ENCODE data around the gene PTPRN. TPM values are rescaled to one million over a fixed set of nuclear protein-coding genes. Genes with fewer than 3 reads are reported as not detected.

Gene PTPRN
- 0.14 TPM for total RNA-seq
- 0.41 TPM for polyA plus RNA-seq
- long read RNA-seq, donor 1, result 0 reads
- long read RNA-seq, donor 2, result 0 reads
- long read RNA-seq, donor 3, result 0 reads
- long read RNA-seq, donor 4, result 0 reads
- long read RNA-seq, donor 5, result 0 reads
- long read RNA-seq, donor 6, result 0 reads
- long read RNA-seq, donor 7, result 0 reads
- long read RNA-seq, donor 8, result 0 reads
- long read RNA-seq, donor 9, result 0 reads
- long read RNA-seq, donor 10, result 0 reads

DNA sequence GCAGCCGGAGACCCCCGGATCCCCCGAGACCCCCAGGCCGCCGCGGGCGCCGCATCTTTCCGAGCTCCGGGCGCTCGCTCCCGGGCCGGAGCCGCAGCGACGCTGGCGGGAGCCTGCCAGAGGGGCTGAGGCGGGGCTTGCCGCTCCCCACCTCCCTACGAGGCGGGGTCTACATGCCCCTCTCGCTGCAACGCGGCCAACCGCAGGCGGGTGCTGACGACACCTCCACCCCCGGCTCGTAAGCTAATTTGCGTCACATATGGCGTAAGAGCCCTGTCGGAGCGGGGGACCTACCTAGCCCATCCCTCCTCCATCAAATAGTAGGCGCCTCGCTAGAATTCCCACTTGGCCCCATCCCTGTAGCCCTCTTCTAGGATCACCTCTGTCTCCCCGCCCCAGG lies at the start of gene PTPRN:
Gene PTPRN (minus strand): TSS at position 124 of the 400 bp plus-strand sequence. CDS start 69 bp downstream, at position 55.
- no peak for DNase-seq (ENCODE audit: low read depth in 6 of 9, low spot score in 9 of 9)
- 10% methylated on average over 37 of the region's 37 CpGs for WGBS
- Histone ChIP-seq H3K27ac (ENCODE audit: low read depth in 1 of 2, low read length in 1 of 2) (no peak within 1 kb of the TSS), H3K36me3 (ENCODE audit: control insufficient read depth in 2 of 2, insufficient read depth in 2 of 2, low read length in 1 of 2) (no peaks in the 10 kb centered on the region), H3K4me1 (ENCODE audit: control insufficient read depth in 2 of 2, insufficient read depth in 2 of 2, low read length in 2 of 2) (no peaks in the 10 kb centered on the region), H3K4me3 (ENCODE audit: low read length in 2 of 2) (no peak within 1 kb of the TSS), H3K9me3 (ENCODE audit: control insufficient read depth in 2 of 2, insufficient read depth in 1 of 2, low read length in 1 of 2) (no peaks in the 10 kb centered on the region), H3K27me3 (ENCODE audit: control insufficient read depth in 2 of 2, insufficient read depth in 1 of 2, low read length in 1 of 2) (peaks cover 27 to 42% of the 10 kb centered on the region in 2 donors)

DNA sequence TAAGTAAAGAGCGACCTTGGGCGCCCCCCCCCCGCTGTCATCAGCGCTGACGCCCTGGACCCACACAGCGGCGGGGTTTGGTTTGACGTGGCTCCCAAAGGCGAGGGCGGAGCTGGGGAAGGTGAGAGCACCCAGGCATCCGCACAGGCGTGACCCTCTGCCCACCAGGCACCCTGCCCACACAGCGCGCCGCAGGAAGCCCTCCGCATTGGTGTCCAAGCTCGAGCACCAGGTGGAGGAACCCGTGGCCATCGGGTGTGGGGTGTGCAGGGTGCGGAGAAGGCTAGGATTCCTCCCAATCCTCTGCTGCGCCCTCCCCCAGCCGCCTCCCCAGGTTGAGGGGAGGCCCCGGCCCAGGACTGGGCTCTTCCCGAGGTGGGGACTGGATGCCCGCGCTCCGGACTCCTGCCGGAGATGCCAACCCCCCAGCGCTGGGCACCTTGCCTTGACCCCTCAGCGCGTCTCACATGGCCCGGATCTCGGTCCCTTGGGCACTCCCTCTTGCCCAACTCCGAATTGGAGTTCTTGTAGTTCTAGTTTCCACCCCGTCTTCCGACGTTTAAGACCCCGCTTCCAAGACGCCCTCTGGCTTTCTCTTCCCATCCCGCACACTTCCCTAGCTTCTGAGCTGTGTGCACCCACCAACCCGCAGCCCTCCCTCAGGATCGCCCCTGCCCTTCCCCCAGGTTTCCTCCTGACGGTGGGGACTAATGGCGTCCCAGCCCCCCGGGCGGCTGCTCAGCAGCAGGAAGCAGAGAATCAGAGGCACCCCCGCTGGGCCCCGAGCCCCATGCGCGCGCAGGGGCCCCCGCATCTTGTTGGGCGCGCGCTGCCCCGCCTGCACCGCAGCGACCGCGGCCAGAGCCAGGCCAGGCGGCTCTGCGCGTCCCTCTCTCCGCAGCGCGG lies 49.2 kb upstream of the PTPRN start:
- Histone ChIP-seq H3K9me3 (ENCODE audit: control insufficient read depth in 2 of 2, insufficient read depth in 1 of 2, low read length in 1 of 2) (no peaks in the 10 kb centered on the region), H3K4me3 (ENCODE audit: low read length in 2 of 2) (no peak overlapping the region), H3K27ac (ENCODE audit: low read depth in 1 of 2, low read length in 1 of 2) (no peak overlapping the region), H3K27me3 (ENCODE audit: control insufficient read depth in 2 of 2, insufficient read depth in 1 of 2, low read length in 1 of 2) (peaks cover 29 to 65% of the 10 kb centered on the region in 2 donors), H3K4me1 (ENCODE audit: control insufficient read depth in 2 of 2, insufficient read depth in 2 of 2, low read length in 2 of 2) (no peaks in the 10 kb centered on the region), H3K36me3 (ENCODE audit: control insufficient read depth in 2 of 2, insufficient read depth in 2 of 2, low read length in 1 of 2) (no peaks in the 10 kb centered on the region)
- no peak for DNase-seq (ENCODE audit: low read depth in 6 of 9, low spot score in 9 of 9)
- WGBS, result 8% methylated on average over 66 of the region's 66 CpGs

DNA sequence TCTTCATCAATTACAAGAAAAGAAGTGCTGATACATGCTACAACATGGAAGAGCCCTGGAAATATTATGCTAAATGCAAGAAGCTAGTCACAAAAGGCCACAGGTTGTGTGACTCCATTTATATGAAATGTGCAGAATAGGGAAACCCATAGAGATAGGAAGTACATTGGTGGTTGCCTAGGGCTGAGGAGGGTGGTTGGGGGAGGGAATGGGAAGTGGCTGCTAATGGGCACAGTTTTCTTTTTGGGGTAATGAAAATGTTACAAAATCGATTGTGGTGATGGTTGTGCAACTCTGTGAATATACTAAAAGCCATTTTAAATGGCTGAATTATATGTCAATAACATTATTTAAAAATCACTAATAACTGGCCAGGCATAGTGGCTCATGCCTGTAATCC lies 47.6 kb upstream of the PTPRN start:
- Histone ChIP-seq H3K9me3 (ENCODE audit: control insufficient read depth in 2 of 2, insufficient read depth in 1 of 2, low read length in 1 of 2) (no peaks in the 10 kb centered on the region), H3K36me3 (ENCODE audit: control insufficient read depth in 2 of 2, insufficient read depth in 2 of 2, low read length in 1 of 2) (no peaks in the 10 kb centered on the region), H3K27ac (ENCODE audit: low read depth in 1 of 2, low read length in 1 of 2) (no peak overlapping the region), H3K27me3 (ENCODE audit: control insufficient read depth in 2 of 2, insufficient read depth in 1 of 2, low read length in 1 of 2) (peaks cover 29 to 78% of the 10 kb centered on the region in 2 donors), H3K4me3 (ENCODE audit: low read length in 2 of 2) (no peak overlapping the region), H3K4me1 (ENCODE audit: control insufficient read depth in 2 of 2, insufficient read depth in 2 of 2, low read length in 2 of 2) (no peaks in the 10 kb centered on the region)
- no peak for DNase-seq (ENCODE audit: low read depth in 6 of 9, low spot score in 9 of 9)
- WGBS, result 33% methylated on average over 1 of the region's 1 CpG

DNA sequence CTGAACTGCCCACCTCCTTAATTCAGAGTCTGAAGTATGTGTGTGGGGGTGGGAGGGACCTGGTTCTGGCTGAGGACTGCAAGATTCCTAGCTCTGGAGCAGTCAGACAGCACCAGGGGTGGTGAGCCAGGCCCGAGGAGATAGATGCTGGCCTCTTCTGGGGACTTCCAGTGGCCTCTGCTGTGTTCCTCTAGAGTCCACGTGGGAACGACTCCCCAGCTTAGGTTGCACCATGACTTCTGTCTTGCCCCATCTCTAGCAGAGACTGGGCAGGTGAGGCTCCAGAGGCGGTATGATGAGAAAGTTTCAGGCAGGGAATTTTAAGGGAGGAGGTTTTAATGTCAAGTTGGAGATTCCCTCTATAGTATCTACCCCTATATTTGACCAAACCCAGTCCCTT lies 45.4 kb upstream of the PTPRN start:
- no peak overlapping the region for H3K4me3 ChIP-seq (ENCODE audit: low read length in 2 of 2)
- H3K27ac ChIP-seq (ENCODE audit: low read depth in 1 of 2, low read length in 1 of 2), result no peak overlapping the region
- 87% methylated on average over 4 of the region's 4 CpGs for WGBS
- H3K4me1 ChIP-seq (ENCODE audit: control insufficient read depth in 2 of 2, insufficient read depth in 2 of 2, low read length in 2 of 2), result no peaks in the 10 kb centered on the region
- H3K36me3 ChIP-seq (ENCODE audit: control insufficient read depth in 2 of 2, insufficient read depth in 2 of 2, low read length in 1 of 2), result no peaks in the 10 kb centered on the region
- peaks cover 30 to 79% of the 10 kb centered on the region in 2 donors for H3K27me3 ChIP-seq (ENCODE audit: control insufficient read depth in 2 of 2, insufficient read depth in 1 of 2, low read length in 1 of 2)
- H3K9me3 ChIP-seq (ENCODE audit: control insufficient read depth in 2 of 2, insufficient read depth in 1 of 2, low read length in 1 of 2), result no peaks in the 10 kb centered on the region
- DNase-seq (ENCODE audit: low read depth in 6 of 9, low spot score in 9 of 9), result no peak

DNA sequence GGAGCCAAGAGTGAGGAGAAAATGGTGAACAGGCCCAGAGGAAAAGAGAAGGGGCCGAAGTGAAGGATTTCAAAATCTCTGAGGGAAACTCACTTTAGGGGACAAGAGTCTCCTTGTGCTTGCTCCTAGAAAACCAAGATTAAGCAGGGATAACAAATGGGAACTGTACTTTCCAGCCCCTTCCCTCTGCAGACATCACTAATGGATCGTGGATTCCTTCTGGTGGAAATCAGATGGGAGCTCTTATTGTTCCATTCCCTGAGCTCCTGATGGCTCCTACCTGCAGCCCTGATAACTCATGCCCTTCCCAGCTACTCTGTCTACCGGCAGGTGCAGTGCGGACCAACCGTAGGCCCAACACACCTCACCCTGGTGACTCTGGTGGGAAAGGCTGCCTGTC lies 43.9 kb upstream of the PTPRN start:
- 85% methylated on average over 5 of the region's 5 CpGs for WGBS
- Histone ChIP-seq H3K36me3 (ENCODE audit: control insufficient read depth in 2 of 2, insufficient read depth in 2 of 2, low read length in 1 of 2) (no peaks in the 10 kb centered on the region), H3K9me3 (ENCODE audit: control insufficient read depth in 2 of 2, insufficient read depth in 1 of 2, low read length in 1 of 2) (no peaks in the 10 kb centered on the region), H3K4me3 (ENCODE audit: low read length in 2 of 2) (no peak overlapping the region), H3K4me1 (ENCODE audit: control insufficient read depth in 2 of 2, insufficient read depth in 2 of 2, low read length in 2 of 2) (no peaks in the 10 kb centered on the region), H3K27me3 (ENCODE audit: control insufficient read depth in 2 of 2, insufficient read depth in 1 of 2, low read length in 1 of 2) (peaks cover 19 to 70% of the 10 kb centered on the region in 2 donors), H3K27ac (ENCODE audit: low read depth in 1 of 2, low read length in 1 of 2) (no peak overlapping the region)
- no peak for DNase-seq (ENCODE audit: low read depth in 6 of 9, low spot score in 9 of 9)

DNA sequence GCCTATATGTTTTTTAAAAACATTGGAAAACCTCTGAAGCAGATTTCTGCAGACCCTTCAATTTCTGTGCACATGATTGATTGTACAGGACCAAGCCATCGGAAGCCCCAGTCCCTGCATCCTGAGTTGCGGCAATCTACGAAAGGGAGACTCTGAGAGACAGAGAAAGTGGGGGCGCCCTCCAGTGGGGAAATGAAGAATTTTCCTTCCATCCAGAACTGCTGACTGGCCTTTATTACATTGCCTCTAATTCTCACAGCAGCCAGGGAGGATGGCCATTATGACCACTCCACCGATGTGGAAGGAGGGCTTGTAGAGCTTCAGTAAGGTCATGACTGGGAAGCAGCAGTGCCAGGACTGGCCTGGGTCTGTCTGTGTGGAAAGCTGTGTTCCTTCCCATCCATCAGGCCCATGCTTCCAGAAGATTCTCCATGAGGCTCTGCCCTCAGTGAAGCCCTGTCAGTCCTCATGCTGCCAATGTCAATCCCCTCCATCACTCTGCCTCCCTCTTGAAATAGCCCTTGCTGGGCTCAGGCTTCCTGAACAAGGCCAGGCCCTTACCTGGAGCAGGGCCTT lies 43.3 kb upstream of the PTPRN start:
- WGBS, result 8% methylated on average over 5 of the region's 5 CpGs
- peaks cover 14 to 64% of the 10 kb centered on the region in 2 donors for H3K27me3 ChIP-seq (ENCODE audit: control insufficient read depth in 2 of 2, insufficient read depth in 1 of 2, low read length in 1 of 2)
- no peaks in the 10 kb centered on the region for H3K36me3 ChIP-seq (ENCODE audit: control insufficient read depth in 2 of 2, insufficient read depth in 2 of 2, low read length in 1 of 2)
- no peaks in the 10 kb centered on the region for H3K9me3 ChIP-seq (ENCODE audit: control insufficient read depth in 2 of 2, insufficient read depth in 1 of 2, low read length in 1 of 2)
- H3K4me3 ChIP-seq (ENCODE audit: low read length in 2 of 2), result no peak overlapping the region
- no peaks in the 10 kb centered on the region for H3K4me1 ChIP-seq (ENCODE audit: control insufficient read depth in 2 of 2, insufficient read depth in 2 of 2, low read length in 2 of 2)
- DNase-seq (ENCODE audit: low read depth in 6 of 9, low spot score in 9 of 9), result peak in 7 of 9 donors; percentile 13 to 69 (median 44)
- no peak overlapping the region for H3K27ac ChIP-seq (ENCODE audit: low read depth in 1 of 2, low read length in 1 of 2)

DNA sequence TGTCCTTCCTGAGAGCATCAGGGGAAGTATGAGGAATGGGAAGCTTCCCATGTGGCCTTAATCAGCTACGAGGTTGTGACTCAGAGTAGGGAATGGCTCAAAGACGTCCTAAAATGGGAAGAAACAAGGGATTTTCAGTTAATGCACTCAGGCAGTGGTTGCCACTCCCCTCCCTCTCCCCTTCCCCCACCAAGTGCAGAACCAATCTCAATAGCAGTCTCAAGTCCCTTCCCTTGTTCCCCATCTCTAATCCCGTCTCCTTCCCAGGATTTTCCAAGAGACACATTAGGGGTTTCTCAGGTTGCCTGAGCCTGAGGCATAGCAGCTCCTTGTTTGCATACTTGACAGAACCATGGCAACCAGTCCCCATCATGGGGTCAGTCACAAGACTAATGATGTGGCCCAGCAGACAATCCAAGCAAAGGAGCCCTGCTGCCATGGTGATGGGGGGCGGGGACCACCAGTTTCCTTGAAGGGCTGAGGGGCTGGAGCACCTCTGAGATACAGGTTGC lies 41.6 kb upstream of the PTPRN start:
- no peaks in the 10 kb centered on the region for H3K4me1 ChIP-seq (ENCODE audit: control insufficient read depth in 2 of 2, insufficient read depth in 2 of 2, low read length in 2 of 2)
- H3K36me3 ChIP-seq (ENCODE audit: control insufficient read depth in 2 of 2, insufficient read depth in 2 of 2, low read length in 1 of 2), result no peaks in the 10 kb centered on the region
- 74% methylated on average over 4 of the region's 4 CpGs for WGBS
- H3K9me3 ChIP-seq (ENCODE audit: control insufficient read depth in 2 of 2, insufficient read depth in 1 of 2, low read length in 1 of 2), result no peaks in the 10 kb centered on the region
- peaks cover 6 to 49% of the 10 kb centered on the region in 2 donors for H3K27me3 ChIP-seq (ENCODE audit: control insufficient read depth in 2 of 2, insufficient read depth in 1 of 2, low read length in 1 of 2)
- no peak for DNase-seq (ENCODE audit: low read depth in 6 of 9, low spot score in 9 of 9)
- H3K27ac ChIP-seq (ENCODE audit: low read depth in 1 of 2, low read length in 1 of 2), result no peak overlapping the region
- no peak overlapping the region for H3K4me3 ChIP-seq (ENCODE audit: low read length in 2 of 2)

DNA sequence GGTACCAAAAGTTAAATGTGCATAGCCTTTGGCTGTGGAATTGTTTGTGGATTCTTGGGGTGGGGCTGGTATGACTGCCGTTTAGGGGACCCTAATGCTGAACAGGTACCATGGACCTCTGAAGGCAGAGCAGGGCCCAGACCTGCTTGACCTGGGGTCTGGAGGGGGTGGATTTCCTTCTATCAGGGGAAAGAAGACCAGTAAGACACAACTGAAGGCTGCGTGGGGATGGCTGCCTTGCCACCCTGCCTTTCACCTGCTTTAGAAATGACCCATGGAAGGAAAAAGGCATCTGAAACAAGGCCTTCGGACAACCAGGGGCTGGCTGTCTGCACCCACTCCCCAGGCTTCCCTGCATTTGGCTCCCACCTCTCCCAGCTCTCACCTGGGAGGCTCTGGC lies 41.0 kb upstream of the PTPRN start:
- WGBS, result 79% methylated on average over 3 of the region's 3 CpGs

More for the DNA sequence above, 41.0 kb upstream of the PTPRN start:
- Histone ChIP-seq H3K9me3 (ENCODE audit: control insufficient read depth in 2 of 2, insufficient read depth in 1 of 2, low read length in 1 of 2) (no peaks in the 10 kb centered on the region), H3K4me3 (ENCODE audit: low read length in 2 of 2) (no peak overlapping the region), H3K36me3 (ENCODE audit: control insufficient read depth in 2 of 2, insufficient read depth in 2 of 2, low read length in 1 of 2) (no peaks in the 10 kb centered on the region), H3K27ac (ENCODE audit: low read depth in 1 of 2, low read length in 1 of 2) (no peak overlapping the region), H3K27me3 (ENCODE audit: control insufficient read depth in 2 of 2, insufficient read depth in 1 of 2, low read length in 1 of 2) (peaks cover 6 to 44% of the 10 kb centered on the region in 2 donors), H3K4me1 (ENCODE audit: control insufficient read depth in 2 of 2, insufficient read depth in 2 of 2, low read length in 2 of 2) (no peaks in the 10 kb centered on the region)
- no peak for DNase-seq (ENCODE audit: low read depth in 6 of 9, low spot score in 9 of 9)

Measured in thymus (tissue), 14 donors.